Psoas muscle (tissue), 8 donors: ENCODE measurements around the gene CDC45. TPM values are rescaled to one million over a fixed set of nuclear protein-coding genes. Genes with fewer than 3 reads are reported as not detected.

ENCODE experiments used
- ATAC-seq, 4 donors: fragments of 200-7000 bp; cut with Tn5 transposase; one replicate each; pipeline ENCODE4 v1.9.1; 2020; ENCODE audit warnings: moderate library complexity in 3 of 4, mild to moderate bottlenecking in 2 of 4
- DNase-seq, 2 donors: peaks; one replicate each; pipeline ENCODE4 v3.0.0-alpha.2; 2020
- H3K27ac ChIP-seq: fragments of 200-600 bp; one replicate; pipeline ENCODE4 v1.8.0; 2022
- H3K27me3 ChIP-seq, 3 donors: fragments of 200-600 bp in 1 of 3; one replicate each; pipeline versions ENCODE4 v1.6.1 to v1.8.0; 2013 to 2022; ENCODE audit warnings: low read length in 2 of 3, mild to moderate bottlenecking in 2 of 3, moderate library complexity in 1 of 3; ENCODE audit not compliant: insufficient read depth in 3 of 3
- H3K36me3 ChIP-seq, 2 donors: fragments of 200-600 bp in 1 of 2; one replicate each; pipeline versions ENCODE4 v1.6.1 to v1.8.0; 2013 to 2022; ENCODE audit warnings: low read depth in 1 of 2, mild to moderate bottlenecking in 1 of 2, moderate library complexity in 1 of 2; ENCODE audit not compliant: insufficient read depth in 1 of 2
- H3K4me1 ChIP-seq: fragments of 200-600 bp; one replicate; pipeline ENCODE4 v1.8.0; 2022
- H3K4me3 ChIP-seq: fragments of 200-600 bp; one replicate; pipeline ENCODE4 v1.8.0; 2022; ENCODE audit warnings: mild to moderate bottlenecking
- H3K9me3 ChIP-seq: fragments of 200-600 bp; one replicate; pipeline ENCODE4 v1.8.0; 2022
- CTCF ChIP-seq: fragments of 200-600 bp; IDR thresholded peaks from one replicate; pipeline ENCODE4 v1.8.0; 2022; ENCODE audit warnings: antibody characterized with exemption
- WGBS, 3 donors: extraction: QIAGEN DNeasy Blood & Tissue Kit; methylation state at CpG; one replicate each; pipeline versions ENCODE4 v1.1.6 to v1.1.7; 2013; 5-methylcytosine and 5-hydroxymethylcytosine counted together
- intact Hi-C, 2 donors: fragments of 100-400 bp; cut with DNase I; formaldehyde crosslinking; loops; one replicate each; pipeline versions ENCODE4 v1.11.0 to v1.14.2; 2022
- polyA plus RNA-seq, 3 donors: library from polyadenylated mRNA; stranded (reverse); fragments of 200-250 nt; gene quantifications; one replicate each; pipeline ENCODE4 v1.2.3, GENCODE V29; 2013
- total RNA-seq, 4 donors: library from RNA; stranded (reverse); fragmentation: NEBNext Ultra II Directional in 2 of 4; extraction: Animal tissue kit (Norgen Biotek cat#: 25700) in 2 of 4; gene quantifications; one replicate each; pipeline versions ENCODE4 v1.2.1 to v1.2.4, GENCODE V29; 2021 to 2023
- donor health status: healthy with polysubstance abuse.
- donor health status: DM: no; HTN: no; CAD: no; lungs with moderate emphysema.
- donor health status: Bipolar disorder and iron deficiency.
- donor health status: healthy.
- donor health status: DM: yes; HTN: yes; CAD: no.
- donor health status: DM: no; HTN: no; CAD: no.
- donor health status: DM: no; HTN: no; CAD: no.
- donor health status: DM: yes; HTN: yes; CAD: no.

Gene CDC45
- total and polyA plus RNA-seq, 7 donors, result 0.30 to 0.77 (median 0.71) TPM; not detected in 2

DNA sequence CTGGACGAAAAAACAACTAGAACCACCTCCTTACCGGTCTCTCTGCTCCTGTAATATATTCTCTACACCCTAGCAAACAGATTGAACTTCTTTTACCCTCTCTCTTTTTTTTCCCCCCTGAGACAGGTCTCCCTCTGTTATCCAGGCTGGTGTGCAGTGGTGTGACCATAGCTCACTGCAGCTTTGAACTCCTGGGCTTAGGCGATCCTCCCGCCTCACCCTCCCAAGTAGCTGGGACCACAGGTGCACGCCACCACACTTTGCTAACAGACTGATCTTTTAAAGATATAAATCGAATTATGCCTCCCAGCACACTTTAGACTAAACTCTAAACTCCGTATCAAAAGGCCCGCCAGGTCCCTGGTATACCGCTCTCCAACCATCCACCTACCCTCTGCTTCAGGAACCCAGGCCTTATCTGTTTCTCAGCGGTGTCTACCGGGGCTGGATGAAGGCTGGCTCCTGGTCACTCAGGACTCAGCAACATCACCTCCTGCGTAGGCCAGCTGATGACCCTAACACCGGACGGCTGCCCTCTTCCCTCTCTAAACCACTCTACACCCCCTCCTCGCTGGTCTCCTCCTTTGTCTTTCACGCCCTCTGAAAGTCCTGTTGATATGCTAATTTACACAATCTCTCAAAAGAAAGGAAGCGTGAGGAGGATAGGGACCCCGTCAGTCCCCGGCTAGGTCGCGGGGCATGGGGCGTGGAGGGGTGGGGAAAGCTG is 33.0 kb upstream of the CDC45 start:
- ATAC-seq, result peak; percentile 4 to 18 (median 6)

DNA sequence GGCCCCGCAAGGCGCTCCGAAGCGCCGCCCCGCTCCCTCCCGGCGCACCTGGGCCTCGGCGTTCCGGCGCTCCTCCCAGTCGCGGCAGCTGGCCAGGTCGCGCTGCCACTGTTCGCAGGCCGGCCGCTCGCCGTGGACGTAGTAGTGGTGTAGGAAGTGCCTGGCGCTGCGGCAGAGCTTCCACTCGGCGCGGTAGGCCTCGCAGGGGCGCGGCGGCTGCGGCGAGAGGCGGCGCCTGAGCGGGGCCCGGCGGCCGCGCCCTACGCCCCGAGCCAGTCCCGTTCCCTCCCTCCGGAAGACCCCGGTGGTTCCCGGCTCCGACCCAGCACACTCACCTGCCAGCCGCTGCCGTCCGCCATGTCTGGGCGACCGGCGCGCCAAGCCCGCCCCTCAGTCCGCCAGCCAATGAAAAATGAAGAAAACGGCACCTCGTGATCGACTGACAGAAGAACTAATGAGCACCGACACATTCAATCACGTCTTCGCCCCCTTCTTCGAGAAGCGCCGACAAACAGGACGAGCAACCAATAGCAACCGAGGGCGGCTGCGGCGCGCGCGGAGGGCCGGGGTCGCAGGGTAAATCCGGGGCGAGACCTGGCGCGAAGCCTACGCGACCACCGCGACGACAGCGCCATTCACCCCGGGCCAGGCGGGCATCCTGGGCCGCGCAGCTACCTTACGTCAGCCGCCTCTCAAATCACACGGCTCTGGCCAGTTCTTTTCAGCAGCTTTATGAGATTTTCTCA is 32.2 kb upstream of the CDC45 start, which contains the start of gene C22orf39:
Gene C22orf39, minus strand, starts transcription at position 382 of the 746 bp plus-strand sequence. Its CDS starts 23 bp downstream, at position 359.
- H3K36me3 ChIP-seq, result peaks cover 5 to 56% of the 10 kb centered on the region in 2 donors
- H3K4me1 ChIP-seq, result peaks cover 46% of the 10 kb centered on the region
- peak within 1 kb of the TSS; percentile 94 for H3K4me3 ChIP-seq
- peak; percentile 87 to 94 for DNase-seq
- intact Hi-C loops, result loop anchor here (5.0 to 10.0 kb wide), 2 partner anchors 153 to 155 kb away; partner anchors contain the start of gene CLTCL1 (in 2 of the 2)
- H3K27ac ChIP-seq, result peak within 1 kb of the TSS; percentile 98
- H3K27me3 ChIP-seq, result no peaks in the 10 kb centered on the region
- no peaks in the 10 kb centered on the region for H3K9me3 ChIP-seq
- no peak for TF ChIP-seq CTCF
- peak; percentile 89 to 95 (median 90) for ATAC-seq
- 0 to 1% (median 0%) methylated on average over 70 to 92 of the region's 92 CpGs for WGBS, 3 donors

More for the DNA sequence above, 33.0 kb upstream of the CDC45 start:
- no peak for TF ChIP-seq CTCF
- Histone ChIP-seq H3K27me3 (no peaks in the 10 kb centered on the region), H3K4me3 (peak overlapping the region; percentile 94), H3K27ac (peak overlapping the region; percentile 98), H3K4me1 (peaks cover 49% of the 10 kb centered on the region), H3K36me3 (peaks cover 2 to 49% of the 10 kb centered on the region in 2 donors), H3K9me3 (no peaks in the 10 kb centered on the region)
- WGBS, 3 donors, result 22 to 25% (median 23%) methylated on average over 21 to 22 of the region's 22 CpGs
- no peak for DNase-seq
- intact Hi-C loops, result loop anchor here (5.0 to 10.0 kb wide), 2 partner anchors 152 to 154 kb away; partner anchors contain the start of gene CLTCL1 (in 2 of the 2)

GRCh38 chr22:19448076-19448607 is 31.6 kb upstream of the CDC45 start:
- intact Hi-C loops, result loop anchor here (5.0 to 10.0 kb wide), 2 partner anchors 153 to 156 kb away; partner anchors contain the start of gene CLTCL1 (in 2 of the 2)
- Histone ChIP-seq H3K9me3 (no peaks in the 10 kb centered on the region), H3K4me3 (peak overlapping the region; percentile 94), H3K27me3 (no peaks in the 10 kb centered on the region), H3K4me1 (peaks cover 44% of the 10 kb centered on the region), H3K36me3 (peaks cover 5 to 61% of the 10 kb centered on the region in 2 donors), H3K27ac (peak overlapping the region; percentile 98)
- DNase-seq (peak in 1 of 2 donors; percentile 67), ATAC-seq (peak; percentile 36 to 66 (median 51))
- WGBS, 3 donors, result 7 to 16% (median 10%) methylated on average over 14 of the region's 14 CpGs
- TF ChIP-seq CTCF, result no peak

DNA sequence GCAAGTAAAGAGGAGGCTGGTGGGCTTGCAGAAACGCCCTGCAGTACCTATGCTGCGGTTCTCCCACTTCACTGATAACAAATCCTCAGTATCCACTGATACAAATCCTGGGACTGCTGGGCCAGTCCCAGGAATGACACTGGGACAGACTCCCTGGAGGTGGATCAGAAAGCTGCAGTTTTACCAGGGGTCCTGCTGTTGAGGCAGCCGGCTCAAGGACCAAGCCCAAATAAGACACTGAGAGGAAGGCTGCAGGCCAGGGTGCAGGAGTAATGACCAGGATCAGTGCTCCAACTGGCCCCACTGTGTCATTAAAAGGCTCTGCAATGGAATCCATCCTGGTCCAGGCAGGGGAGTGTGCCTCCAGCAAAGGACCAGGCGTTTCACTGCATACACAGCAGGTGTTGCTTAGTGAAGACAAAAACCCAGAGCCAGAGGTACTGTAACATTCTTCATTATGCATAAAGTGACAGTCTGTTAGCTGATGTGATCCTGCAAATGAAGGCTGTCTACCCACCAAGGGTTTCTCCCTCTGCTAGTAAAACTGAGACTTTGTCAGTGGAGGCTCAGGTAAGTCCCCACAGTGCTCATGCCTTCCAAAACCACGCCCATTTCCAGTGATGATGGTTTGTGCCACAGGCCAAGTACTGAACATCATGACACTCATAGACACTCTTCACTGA is 30.8 kb upstream of the CDC45 start:
- intact Hi-C loops, result loop anchor here (5.0 to 10.0 kb wide), 2 partner anchors 154 to 157 kb away; partner anchors contain the start of gene CLTCL1 (in 2 of the 2)

More for the DNA sequence above, 30.8 kb upstream of the CDC45 start:
- TF ChIP-seq CTCF, result no peak
- ATAC-seq, result no peak
- Histone ChIP-seq H3K9me3 (no peaks in the 10 kb centered on the region), H3K4me1 (peaks cover 36% of the 10 kb centered on the region), H3K27ac (peak overlapping the region; percentile 98), H3K27me3 (no peaks in the 10 kb centered on the region), H3K36me3 (peaks cover 5 to 61% of the 10 kb centered on the region in 2 donors), H3K4me3 (peak overlapping the region; percentile 94)
- 73 to 91% (median 74%) methylated on average over 5 of the region's 5 CpGs for WGBS, 3 donors
- DNase-seq, result no peak
